Calu3 (cell line): ENCODE measurements around the gene TRIM47. TPM values are rescaled to one million over a fixed set of nuclear protein-coding genes. Genes with fewer than 3 reads are reported as not detected.

ENCODE experiments used
- BruUV-seq: library from RNA; stranded (reverse); fragments of 400-500 nt; replicated peaks from 2 replicates; lab custom pipeline; 2021; lab: Mats Ljungman, UMichigan
- CTCF ChIA-PET: fragments of 300-600 bp; sonication (Branson Sonifier 250); formaldehyde crosslinking; loops from one replicate; lab custom pipeline; 2022; ENCODE audit warnings: antibody characterized with exemption; lab: Charles Lee
- DNase-seq: peaks from one replicate; pipeline ENCODE4 v3.0.0; 2022
- H3K27ac Mint-ChIP-seq: one replicate; pipeline ENCODE4 v1.8.0; 2022; ENCODE audit warnings: mixed read lengths; ENCODE audit not compliant: unreplicated experiment
- H3K27me3 Mint-ChIP-seq: one replicate; pipeline ENCODE4 v1.8.0; 2022; ENCODE audit warnings: mixed read lengths; ENCODE audit not compliant: unreplicated experiment
- H3K36me3 Mint-ChIP-seq: one replicate; pipeline ENCODE4 v1.8.0; 2022; ENCODE audit warnings: mild to moderate bottlenecking, moderate library complexity, mixed read lengths; ENCODE audit not compliant: insufficient read depth, unreplicated experiment
- H3K4me1 Mint-ChIP-seq: one replicate; pipeline ENCODE4 v1.8.0; 2022; ENCODE audit warnings: mild to moderate bottlenecking, low read depth, mixed read lengths; ENCODE audit not compliant: unreplicated experiment
- H3K4me3 Mint-ChIP-seq: one replicate; pipeline ENCODE4 v1.8.0; 2022; ENCODE audit warnings: mild to moderate bottlenecking, low read depth, moderate library complexity, mixed read lengths; ENCODE audit not compliant: unreplicated experiment
- H3K9me3 Mint-ChIP-seq: one replicate; pipeline ENCODE4 v1.8.0; 2022; ENCODE audit warnings: low read depth, mixed read lengths; ENCODE audit not compliant: unreplicated experiment
- intact Hi-C: fragments of 100-400 bp; cut with micrococcal nuclease; formaldehyde crosslinking; loops from one replicate; pipeline ENCODE4 v1.10.0; 2022; ENCODE audit not compliant: unreplicated experiment
- total RNA-seq: library from RNA; stranded (reverse); gene quantifications from 2 replicates; pipeline ENCODE4 v1.2.3, GENCODE V29; 2022
- TF ChIP-seq, protein P1 (sequence below): fragments of 200-600 bp; IDR thresholded peaks from one replicate; pipeline ENCODE4 v1.8.0; 2022; ENCODE audit warnings: antibody characterized with exemption; ENCODE audit not compliant: unreplicated experiment

The TRIM47 gene
- total RNA-seq, 1 experiment from 2014 or later: 54.1 TPM

DNA sequence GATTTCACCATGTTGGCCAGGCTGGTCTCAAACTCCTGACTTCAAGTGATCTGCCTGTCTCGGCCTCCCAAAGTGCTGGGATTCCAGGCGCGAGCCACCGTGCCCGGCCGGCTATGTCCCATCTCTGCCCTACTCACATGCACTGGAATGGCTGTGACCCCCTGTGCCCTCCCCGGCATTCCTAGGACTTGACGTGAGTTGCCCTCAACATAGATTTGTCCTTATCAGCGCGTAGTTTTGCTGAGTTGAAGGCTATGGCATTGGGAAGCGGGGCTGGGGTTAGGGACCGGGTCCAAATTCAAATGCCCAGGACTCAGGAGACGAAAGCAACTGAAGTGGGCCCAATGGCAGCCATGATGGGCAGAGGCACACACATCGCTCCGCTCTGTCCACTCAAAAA, 40.0 kb downstream of the TRIM47 start:
- H3K9me3 Mint-ChIP-seq: no peaks in the 10 kb centered on the region
- H3K4me1 Mint-ChIP-seq: no peaks in the 10 kb centered on the region
- TF ChIP-seq, protein P1, sequence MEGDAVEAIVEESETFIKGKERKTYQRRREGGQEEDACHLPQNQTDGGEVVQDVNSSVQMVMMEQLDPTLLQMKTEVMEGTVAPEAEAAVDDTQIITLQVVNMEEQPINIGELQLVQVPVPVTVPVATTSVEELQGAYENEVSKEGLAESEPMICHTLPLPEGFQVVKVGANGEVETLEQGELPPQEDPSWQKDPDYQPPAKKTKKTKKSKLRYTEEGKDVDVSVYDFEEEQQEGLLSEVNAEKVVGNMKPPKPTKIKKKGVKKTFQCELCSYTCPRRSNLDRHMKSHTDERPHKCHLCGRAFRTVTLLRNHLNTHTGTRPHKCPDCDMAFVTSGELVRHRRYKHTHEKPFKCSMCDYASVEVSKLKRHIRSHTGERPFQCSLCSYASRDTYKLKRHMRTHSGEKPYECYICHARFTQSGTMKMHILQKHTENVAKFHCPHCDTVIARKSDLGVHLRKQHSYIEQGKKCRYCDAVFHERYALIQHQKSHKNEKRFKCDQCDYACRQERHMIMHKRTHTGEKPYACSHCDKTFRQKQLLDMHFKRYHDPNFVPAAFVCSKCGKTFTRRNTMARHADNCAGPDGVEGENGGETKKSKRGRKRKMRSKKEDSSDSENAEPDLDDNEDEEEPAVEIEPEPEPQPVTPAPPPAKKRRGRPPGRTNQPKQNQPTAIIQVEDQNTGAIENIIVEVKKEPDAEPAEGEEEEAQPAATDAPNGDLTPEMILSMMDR: no peak
- no peak overlapping the region for H3K4me3 Mint-ChIP-seq
- DNase-seq: no peak
- H3K36me3 Mint-ChIP-seq: peaks cover 67% of the 10 kb centered on the region
- intact Hi-C loops: no loop called here
- no TSS peak for BruUV-seq
- no peaks in the 10 kb centered on the region for H3K27me3 Mint-ChIP-seq
- H3K27ac Mint-ChIP-seq: no peak overlapping the region
- CTCF ChIA-PET: no interaction called here

DNA sequence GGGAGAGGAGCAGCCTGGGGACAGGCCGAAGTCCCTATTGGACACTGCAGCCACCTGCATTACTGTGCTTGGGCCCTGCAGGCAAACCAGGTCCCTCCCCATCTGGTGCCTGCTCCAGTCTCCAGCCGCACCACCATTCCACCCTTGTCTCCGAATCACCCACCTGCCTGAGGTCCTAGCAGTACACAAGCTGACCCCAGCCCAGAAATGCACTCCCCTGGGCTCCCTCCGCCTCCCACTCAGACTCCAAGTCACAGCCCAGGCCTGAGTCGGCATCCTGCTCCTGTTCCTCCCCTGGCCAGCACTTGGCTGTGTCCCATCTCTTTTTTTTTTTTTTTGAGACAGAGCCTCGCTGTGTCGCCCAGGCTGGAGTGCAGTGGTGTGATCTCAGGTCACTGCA, 40.5 kb downstream of the TRIM47 start:
- no peaks in the 10 kb centered on the region for H3K4me1 Mint-ChIP-seq
- H3K9me3 Mint-ChIP-seq: no peaks in the 10 kb centered on the region
- H3K36me3 Mint-ChIP-seq: peaks cover 69% of the 10 kb centered on the region
- no TSS peak for BruUV-seq
- CTCF ChIA-PET: no interaction called here
- intact Hi-C loops: no loop called here
- no peak for DNase-seq
- no peaks in the 10 kb centered on the region for H3K27me3 Mint-ChIP-seq
- TF ChIP-seq, protein P1: no peak
- no peak overlapping the region for H3K4me3 Mint-ChIP-seq
- no peak overlapping the region for H3K27ac Mint-ChIP-seq

DNA sequence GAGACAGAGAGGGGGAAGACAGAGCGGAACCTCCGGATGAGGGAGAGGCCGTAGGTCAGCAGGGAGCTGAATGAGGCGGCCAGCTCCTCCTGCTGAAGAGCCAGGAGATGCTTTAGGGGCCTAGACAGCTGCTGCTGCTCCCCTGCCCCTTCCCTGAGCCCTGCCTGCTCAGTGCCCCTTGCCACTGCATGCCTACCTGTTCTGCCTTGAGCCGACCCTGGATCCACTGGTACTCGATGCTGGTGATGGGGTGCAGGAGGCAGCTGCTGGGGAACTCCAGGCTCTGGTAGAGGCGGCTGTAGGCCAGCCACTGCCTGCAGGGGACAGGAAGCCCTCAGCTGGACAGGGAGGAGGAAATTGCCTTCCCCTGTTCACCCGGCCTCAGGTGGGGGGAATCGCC, 41.8 kb downstream of the TRIM47 start:
- no peaks in the 10 kb centered on the region for H3K27me3 Mint-ChIP-seq
- no peak for DNase-seq
- no peak overlapping the region for H3K27ac Mint-ChIP-seq
- H3K9me3 Mint-ChIP-seq: no peaks in the 10 kb centered on the region
- CTCF ChIA-PET: interaction anchor here (0.7 to 1.2 kb wide), 2 partner anchors 10 to 104 kb away, joined by 3 read pairs; partner anchors contain the start of gene FBF1
- H3K36me3 Mint-ChIP-seq: peaks cover 64% of the 10 kb centered on the region
- intact Hi-C loops: no loop called here
- TF ChIP-seq, protein P1: no peak
- H3K4me3 Mint-ChIP-seq: no peak overlapping the region
- BruUV-seq: no TSS peak
- no peaks in the 10 kb centered on the region for H3K4me1 Mint-ChIP-seq

DNA sequence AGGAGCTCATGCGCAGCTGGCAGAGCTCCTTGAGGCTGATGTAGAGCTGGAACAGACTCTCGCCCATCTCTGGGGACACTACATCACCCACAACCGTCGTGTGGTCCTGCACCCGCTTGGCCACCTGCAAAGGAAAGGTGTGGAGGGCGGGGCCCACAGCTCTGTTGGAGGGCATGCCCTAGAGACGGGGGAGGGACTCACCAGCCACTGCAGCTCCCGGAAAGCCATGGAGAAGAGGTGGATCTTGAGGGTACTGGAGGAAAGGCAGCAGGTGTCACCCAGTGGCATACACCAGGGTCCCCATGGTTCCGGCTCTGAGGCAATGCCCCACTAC, 42.8 kb downstream of the TRIM47 start:
- intact Hi-C loops: no loop called here
- TF ChIP-seq, protein P1: no peak
- H3K4me1 Mint-ChIP-seq: no peaks in the 10 kb centered on the region
- H3K27ac Mint-ChIP-seq: no peak overlapping the region
- H3K9me3 Mint-ChIP-seq: no peaks in the 10 kb centered on the region
- DNase-seq: no peak
- no TSS peak for BruUV-seq
- no peaks in the 10 kb centered on the region for H3K27me3 Mint-ChIP-seq
- no peak overlapping the region for H3K4me3 Mint-ChIP-seq
- CTCF ChIA-PET: no interaction called here
- peaks cover 70% of the 10 kb centered on the region for H3K36me3 Mint-ChIP-seq
